ENCODE data around the gene LY86.

- TF ChIP-seq CTCF (IDR thresholded peaks at IDR 0.05 in 2 of 3, conservative IDR thresholded peaks at IDR 0.05 in 1 of 3; ENCODE audit: control insufficient read depth in 2 of 3, extremely low read depth in 1 of 3, insufficient read depth in 1 of 3, low read depth in 3 of 3, low read length in 3 of 3), result no peak
- TF ChIP-seq GABPA (IDR thresholded peaks at IDR 0.05; ENCODE audit: low read depth), result no peak
Observed at GRCh38 chr6:6682225-6682624, 93.7 kb downstream of the LY86 start.

All from GM12878 (cell line).